Neural progenitor cell (in vitro differentiated cells): Measurements from ENCODE around the gene FAM221A.

Experiments used
- EZH2 ChIP-seq: fragments of 200-600 bp; sonication (generic); IDR thresholded peaks from 2 replicates; pipeline ENCODE4 v1.6.1; 2017; ENCODE audit warnings: antibody characterized with exemption, mild to moderate bottlenecking, moderate library complexity
- EZH2phosphoT487 ChIP-seq: fragments of 200-600 bp; sonication (generic); IDR thresholded peaks from 2 replicates; pipeline ENCODE4 v1.6.1; 2017; ENCODE audit warnings: antibody characterized with exemption
- TF ChIP-seq, protein P1 (sequence below): fragments of 200-600 bp; sonication (generic); IDR thresholded peaks from 2 replicates; pipeline ENCODE4 v1.5.1; 2017; ENCODE audit warnings: antibody characterized with exemption, mild to moderate bottlenecking

DNA sequence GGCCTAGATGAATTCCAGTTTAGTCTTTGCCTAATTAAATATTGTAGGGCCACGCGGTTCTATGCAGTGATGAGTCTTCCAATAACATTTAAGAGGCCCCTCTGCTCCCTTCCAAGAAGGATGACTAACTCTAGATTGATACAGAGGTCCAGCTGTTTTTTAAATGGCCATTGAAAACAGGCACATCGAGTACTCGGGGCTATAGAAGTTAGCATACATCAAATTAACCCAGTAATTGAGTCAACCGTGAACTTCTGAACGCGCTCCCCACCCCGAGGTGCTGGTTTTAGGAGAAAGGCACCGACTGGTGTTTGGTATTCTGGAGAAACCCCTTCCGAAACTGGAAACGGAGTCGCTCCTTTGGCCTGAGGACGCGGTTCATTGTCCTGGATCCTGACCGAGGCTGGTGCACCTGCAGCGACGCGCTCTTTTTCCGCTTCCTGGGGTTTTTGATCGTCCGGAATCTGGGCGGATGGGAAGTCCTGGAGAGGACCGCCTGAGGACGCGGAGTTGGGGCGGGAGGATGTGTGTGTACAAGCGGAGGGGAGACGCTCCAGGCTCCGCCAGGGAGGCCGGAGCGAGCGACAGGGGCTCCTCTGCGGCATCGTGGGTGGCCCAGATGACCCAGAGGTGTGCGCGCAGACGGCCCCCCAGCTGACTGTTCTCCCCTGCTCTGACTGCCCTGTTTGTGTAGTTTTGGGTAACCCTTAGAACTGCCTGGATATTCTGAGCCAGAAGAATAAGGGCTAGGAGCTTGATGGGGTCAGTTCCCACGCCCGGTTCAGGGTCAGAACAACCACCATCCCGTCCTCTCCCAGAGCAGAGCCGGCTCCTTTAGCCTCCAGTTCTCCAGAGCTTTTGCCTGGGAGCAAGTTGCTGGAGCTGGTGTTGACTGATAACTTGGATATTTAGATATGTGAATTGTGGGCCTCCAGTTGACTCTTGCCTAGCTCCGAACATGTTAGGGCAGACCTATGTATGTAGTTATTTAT lies 711 bp downstream of the FAM221A start:
- TF ChIP-seq, protein P1, sequence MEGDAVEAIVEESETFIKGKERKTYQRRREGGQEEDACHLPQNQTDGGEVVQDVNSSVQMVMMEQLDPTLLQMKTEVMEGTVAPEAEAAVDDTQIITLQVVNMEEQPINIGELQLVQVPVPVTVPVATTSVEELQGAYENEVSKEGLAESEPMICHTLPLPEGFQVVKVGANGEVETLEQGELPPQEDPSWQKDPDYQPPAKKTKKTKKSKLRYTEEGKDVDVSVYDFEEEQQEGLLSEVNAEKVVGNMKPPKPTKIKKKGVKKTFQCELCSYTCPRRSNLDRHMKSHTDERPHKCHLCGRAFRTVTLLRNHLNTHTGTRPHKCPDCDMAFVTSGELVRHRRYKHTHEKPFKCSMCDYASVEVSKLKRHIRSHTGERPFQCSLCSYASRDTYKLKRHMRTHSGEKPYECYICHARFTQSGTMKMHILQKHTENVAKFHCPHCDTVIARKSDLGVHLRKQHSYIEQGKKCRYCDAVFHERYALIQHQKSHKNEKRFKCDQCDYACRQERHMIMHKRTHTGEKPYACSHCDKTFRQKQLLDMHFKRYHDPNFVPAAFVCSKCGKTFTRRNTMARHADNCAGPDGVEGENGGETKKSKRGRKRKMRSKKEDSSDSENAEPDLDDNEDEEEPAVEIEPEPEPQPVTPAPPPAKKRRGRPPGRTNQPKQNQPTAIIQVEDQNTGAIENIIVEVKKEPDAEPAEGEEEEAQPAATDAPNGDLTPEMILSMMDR = no peak
- TF ChIP-seq EZH2phosphoT487 = no peak
- no peak for TF ChIP-seq EZH2
